ENCODE data around the gene PRKG1.

GRCh38 chr10:51034769-51035168 is 39.5 kb upstream of the PRKG1 start:
- TF ChIP-seq CTCF (conservative IDR thresholded peaks at IDR 0.05 in 1 of 2, IDR thresholded peaks at IDR 0.05 in 1 of 2; ENCODE audit: extremely low read depth in 1 of 2, insufficient read depth in 1 of 2, low read depth in 1 of 2, low read length in 2 of 2) (no peak), EZH2 (IDR thresholded peaks at IDR 0.05; ENCODE audit: borderline replicate concordance, low read length) (no peak)
